ENCODE results near the gene NDUFA13. TPM values are rescaled to one million over a fixed set of nuclear protein-coding genes. Genes with fewer than 3 reads are reported as not detected.

The NDUFA13 gene
- total RNA-seq, 3 donors from 2014 or later, result 97.3 to 134 (median 99.2) TPM

DNA sequence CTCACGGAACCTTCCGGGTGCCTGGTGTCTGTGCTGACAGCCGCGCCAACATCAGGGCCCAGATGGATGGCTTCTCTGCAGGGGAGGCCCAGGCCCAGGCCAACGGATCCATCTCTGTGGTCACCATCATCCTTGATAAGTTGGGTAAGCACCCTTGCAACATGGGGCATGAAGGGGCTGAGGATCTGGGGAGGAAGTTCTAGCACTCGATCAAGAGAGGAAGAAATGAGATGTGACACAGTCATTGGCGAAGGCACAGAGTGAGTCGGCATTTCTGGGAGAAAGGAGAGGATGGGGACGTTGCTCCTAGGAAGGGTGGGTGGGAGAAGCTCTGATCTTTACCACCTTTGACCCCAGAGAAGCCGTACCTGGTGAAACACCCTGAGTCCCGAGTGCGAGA is 26.5 kb downstream of the NDUFA13 start:
- Histone ChIP-seq H3K36me3 (no peaks in the 10 kb centered on the region), H3K27me3 (no peaks in the 10 kb centered on the region), H3K4me1 (peaks cover 0 to 7% of the 10 kb centered on the region in 2 donors), H3K4me3 (no peak overlapping the region), H3K9me3 (peaks cover 0 to 5% of the 10 kb centered on the region in 2 donors), H3K27ac (no peak overlapping the region)
- no peak for DNase-seq (ENCODE audit: low spot score in 2 of 2)
- intact Hi-C loops (cut with DNase I; ENCODE audit: low total_unique reads), result no loop called here
- TF ChIP-seq POLR2AphosphoS5 (IDR thresholded peaks at IDR 0.05), result no peak
- TF ChIP-seq POLR2A (IDR thresholded peaks at IDR 0.05), result no peak
- TF ChIP-seq, protein P1, sequence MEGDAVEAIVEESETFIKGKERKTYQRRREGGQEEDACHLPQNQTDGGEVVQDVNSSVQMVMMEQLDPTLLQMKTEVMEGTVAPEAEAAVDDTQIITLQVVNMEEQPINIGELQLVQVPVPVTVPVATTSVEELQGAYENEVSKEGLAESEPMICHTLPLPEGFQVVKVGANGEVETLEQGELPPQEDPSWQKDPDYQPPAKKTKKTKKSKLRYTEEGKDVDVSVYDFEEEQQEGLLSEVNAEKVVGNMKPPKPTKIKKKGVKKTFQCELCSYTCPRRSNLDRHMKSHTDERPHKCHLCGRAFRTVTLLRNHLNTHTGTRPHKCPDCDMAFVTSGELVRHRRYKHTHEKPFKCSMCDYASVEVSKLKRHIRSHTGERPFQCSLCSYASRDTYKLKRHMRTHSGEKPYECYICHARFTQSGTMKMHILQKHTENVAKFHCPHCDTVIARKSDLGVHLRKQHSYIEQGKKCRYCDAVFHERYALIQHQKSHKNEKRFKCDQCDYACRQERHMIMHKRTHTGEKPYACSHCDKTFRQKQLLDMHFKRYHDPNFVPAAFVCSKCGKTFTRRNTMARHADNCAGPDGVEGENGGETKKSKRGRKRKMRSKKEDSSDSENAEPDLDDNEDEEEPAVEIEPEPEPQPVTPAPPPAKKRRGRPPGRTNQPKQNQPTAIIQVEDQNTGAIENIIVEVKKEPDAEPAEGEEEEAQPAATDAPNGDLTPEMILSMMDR (IDR thresholded peaks at IDR 0.05), result no peak

DNA sequence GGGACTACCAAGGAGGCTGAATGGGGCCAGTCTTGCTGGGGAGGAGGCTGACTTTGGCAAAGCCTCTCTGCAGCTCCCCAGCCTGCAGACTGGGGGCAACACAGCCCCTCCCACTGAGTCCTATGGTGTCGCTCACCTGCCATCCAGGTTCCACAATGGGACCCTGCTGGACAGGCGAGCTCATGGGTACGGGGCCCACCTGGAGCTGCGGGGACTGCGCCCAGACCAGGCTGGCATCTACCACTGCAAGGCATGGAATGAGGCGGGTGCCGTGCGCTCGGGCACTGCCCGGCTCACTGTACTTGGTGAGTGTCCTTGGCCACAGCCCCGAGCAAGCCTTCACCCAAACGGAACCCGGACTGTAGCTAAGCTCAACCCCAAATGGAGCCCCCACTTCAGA is 27.1 kb downstream of the NDUFA13 start:
- Histone ChIP-seq H3K27ac (no peak overlapping the region), H3K9me3 (peaks cover 0 to 5% of the 10 kb centered on the region in 2 donors), H3K27me3 (no peaks in the 10 kb centered on the region), H3K36me3 (no peaks in the 10 kb centered on the region), H3K4me1 (peaks cover 0 to 7% of the 10 kb centered on the region in 2 donors), H3K4me3 (no peak overlapping the region)
- DNase-seq (ENCODE audit: low spot score in 2 of 2), result no peak
- intact Hi-C loops (cut with DNase I; ENCODE audit: low total_unique reads), result no loop called here
- no peak for TF ChIP-seq POLR2AphosphoS5 (IDR thresholded peaks at IDR 0.05)
- TF ChIP-seq, protein P1 (IDR thresholded peaks at IDR 0.05), result no peak
- TF ChIP-seq POLR2A (IDR thresholded peaks at IDR 0.05), result no peak

DNA sequence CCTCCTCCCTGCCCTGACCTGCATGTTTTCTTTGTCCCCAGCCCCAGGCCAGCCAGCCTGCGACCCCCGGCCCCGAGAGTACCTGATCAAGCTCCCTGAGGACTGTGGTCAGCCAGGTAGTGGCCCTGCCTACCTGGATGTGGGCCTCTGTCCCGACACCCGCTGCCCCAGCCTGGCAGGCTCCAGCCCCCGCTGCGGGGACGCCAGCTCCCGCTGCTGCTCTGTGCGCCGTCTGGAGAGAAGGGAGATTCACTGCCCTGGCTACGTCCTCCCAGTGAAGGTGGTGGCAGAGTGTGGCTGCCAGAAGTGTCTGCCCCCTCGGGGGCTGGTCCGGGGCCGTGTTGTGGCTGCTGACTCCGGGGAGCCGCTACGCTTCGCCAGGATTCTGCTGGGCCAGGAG is 27.6 kb downstream of the NDUFA13 start:
- H3K27me3 ChIP-seq, result no peaks in the 10 kb centered on the region
- no peak for DNase-seq (ENCODE audit: low spot score in 2 of 2)

DNA sequence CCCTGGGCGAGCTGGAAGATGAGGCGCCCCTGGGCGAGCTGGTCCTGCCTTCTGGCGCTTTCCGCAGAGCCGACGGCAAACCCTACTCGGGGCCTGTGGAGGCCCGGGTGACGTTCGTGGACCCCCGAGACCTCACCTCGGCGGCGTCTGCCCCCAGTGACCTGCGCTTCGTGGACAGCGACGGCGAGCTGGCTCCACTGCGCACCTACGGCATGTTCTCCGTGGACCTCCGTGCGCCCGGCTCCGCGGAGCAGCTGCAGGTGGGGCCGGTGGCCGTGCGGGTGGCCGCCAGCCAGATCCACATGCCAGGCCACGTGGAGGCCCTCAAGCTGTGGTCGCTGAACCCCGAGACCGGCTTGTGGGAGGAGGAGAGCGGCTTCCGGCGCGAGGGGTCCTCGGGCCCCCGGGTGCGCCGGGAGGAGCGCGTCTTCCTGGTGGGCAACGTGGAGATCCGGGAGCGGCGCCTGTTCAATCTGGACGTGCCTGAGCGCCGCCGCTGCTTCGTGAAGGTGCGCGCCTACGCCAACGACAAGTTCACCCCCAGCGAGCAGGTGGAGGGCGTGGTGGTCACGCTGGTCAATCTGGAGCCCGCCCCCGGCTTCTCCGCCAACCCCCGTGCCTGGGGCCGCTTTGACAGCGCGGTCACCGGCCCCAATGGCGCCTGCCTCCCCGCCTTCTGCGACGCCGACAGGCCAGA is 28.4 kb downstream of the NDUFA13 start:
- Histone ChIP-seq H3K4me1 (peaks cover 0 to 7% of the 10 kb centered on the region in 2 donors), H3K27me3 (peaks cover 0 to 2% of the 10 kb centered on the region in 2 donors), H3K27ac (no peak overlapping the region), H3K9me3 (peaks cover 0 to 5% of the 10 kb centered on the region in 2 donors), H3K4me3 (no peak overlapping the region), H3K36me3 (no peaks in the 10 kb centered on the region)
- intact Hi-C loops (cut with DNase I; ENCODE audit: low total_unique reads), result no loop called here
- DNase-seq (ENCODE audit: low spot score in 2 of 2), result no peak
- TF ChIP-seq POLR2AphosphoS5 (IDR thresholded peaks at IDR 0.05) (no peak), POLR2A (IDR thresholded peaks at IDR 0.05) (no peak)
- TF ChIP-seq, protein P1 (IDR thresholded peaks at IDR 0.05), result no peak

More for the DNA sequence above, 27.6 kb downstream of the NDUFA13 start:
- H3K9me3 ChIP-seq, result peaks cover 0 to 5% of the 10 kb centered on the region in 2 donors
- intact Hi-C loops (cut with DNase I; ENCODE audit: low total_unique reads), result no loop called here
- no peaks in the 10 kb centered on the region for H3K36me3 ChIP-seq
- H3K27ac ChIP-seq, result no peak overlapping the region
- no peak overlapping the region for H3K4me3 ChIP-seq
- TF ChIP-seq POLR2A (IDR thresholded peaks at IDR 0.05) (no peak), POLR2AphosphoS5 (IDR thresholded peaks at IDR 0.05) (no peak)
- TF ChIP-seq, protein P1 (IDR thresholded peaks at IDR 0.05), result no peak
- H3K4me1 ChIP-seq, result peaks cover 0 to 7% of the 10 kb centered on the region in 2 donors

DNA sequence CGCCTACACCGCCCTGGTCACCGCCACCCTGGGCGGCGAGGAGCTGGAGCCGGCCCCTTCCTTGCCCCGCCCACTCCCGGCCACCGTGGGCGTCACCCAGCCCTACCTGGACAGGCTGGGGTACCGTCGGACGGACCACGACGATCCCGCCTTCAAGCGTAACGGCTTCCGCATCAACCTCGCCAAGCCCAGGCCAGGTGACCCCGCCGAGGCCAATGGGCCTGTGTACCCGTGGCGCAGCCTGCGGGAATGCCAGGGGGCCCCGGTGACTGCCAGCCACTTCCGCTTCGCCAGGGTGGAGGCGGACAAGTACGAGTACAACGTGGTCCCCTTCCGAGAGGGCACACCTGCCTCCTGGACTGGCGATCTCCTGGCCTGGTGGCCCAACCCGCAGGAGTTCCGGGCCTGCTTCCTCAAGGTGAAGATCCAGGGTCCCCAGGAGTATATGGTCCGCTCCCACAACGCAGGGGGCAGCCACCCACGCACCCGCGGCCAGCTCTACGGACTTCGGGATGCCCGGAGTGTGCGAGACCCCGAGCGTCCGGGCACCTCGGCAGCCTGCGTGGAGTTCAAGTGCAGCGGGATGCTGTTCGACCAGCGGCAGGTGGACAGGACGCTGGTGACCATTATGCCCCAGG is 29.0 kb downstream of the NDUFA13 start:
- intact Hi-C loops (cut with DNase I; ENCODE audit: low total_unique reads), result no loop called here
- DNase-seq (ENCODE audit: low spot score in 2 of 2), result no peak
- peaks cover 0 to 3% of the 10 kb centered on the region in 2 donors for H3K27me3 ChIP-seq

More for the DNA sequence above, 29.0 kb downstream of the NDUFA13 start:
- H3K36me3 ChIP-seq, result no peaks in the 10 kb centered on the region
- H3K4me1 ChIP-seq, result peaks cover 0 to 7% of the 10 kb centered on the region in 2 donors
- TF ChIP-seq POLR2AphosphoS5 (IDR thresholded peaks at IDR 0.05) (no peak), POLR2A (IDR thresholded peaks at IDR 0.05) (no peak)
- TF ChIP-seq, protein P1 (IDR thresholded peaks at IDR 0.05), result no peak
- H3K9me3 ChIP-seq, result peaks cover 0 to 4% of the 10 kb centered on the region in 2 donors
- no peak overlapping the region for H3K4me3 ChIP-seq
- H3K27ac ChIP-seq, result no peak overlapping the region
